ENCODE data around the gene OSBPL10. TPM values are rescaled to one million over a fixed set of nuclear protein-coding genes. Genes with fewer than 3 reads are reported as not detected.

OSBPL10 gene
- total RNA-seq, 2 experiments from 2014 or later = 0.09 to 0.22 TPM

- no peak overlapping the region for H3K4me3 Mint-ChIP-seq
- H3K27ac Mint-ChIP-seq = no peak overlapping the region
- ATAC-seq (ENCODE audit: low read depth) (no peak), DNase-seq (no peak)
- peaks cover 2% of the 10 kb centered on the region for H3K4me1 Mint-ChIP-seq
- POLR2A ChIA-PET = no interaction called here
- no peaks in the 10 kb centered on the region for H3K36me3 Mint-ChIP-seq
- H3K9me3 Mint-ChIP-seq = peaks cover 1% of the 10 kb centered on the region
- H3K27me3 Mint-ChIP-seq = no peaks in the 10 kb centered on the region
These were observed 208.1 kb downstream of the OSBPL10 start for GRCh38 chr3:31772758-31773473.

GRCh38 chr3:31772272-31772671 lies 208.8 kb downstream of the OSBPL10 start:
- no peak overlapping the region for H3K27ac Mint-ChIP-seq
- no peaks in the 10 kb centered on the region for H3K36me3 Mint-ChIP-seq
- no peaks in the 10 kb centered on the region for H3K27me3 Mint-ChIP-seq
- H3K9me3 Mint-ChIP-seq = peaks cover 1% of the 10 kb centered on the region
- DNase-seq (no peak), ATAC-seq (ENCODE audit: low read depth) (no peak)
- no peak overlapping the region for H3K4me3 Mint-ChIP-seq
- H3K4me1 Mint-ChIP-seq = peaks cover 2% of the 10 kb centered on the region
- POLR2A ChIA-PET = no interaction called here

- Mint-ChIP-seq H3K4me1 (peaks cover 4% of the 10 kb centered on the region), H3K27ac (no peak overlapping the region), H3K27me3 (no peaks in the 10 kb centered on the region), H3K9me3 (no peaks in the 10 kb centered on the region), H3K4me3 (no peak overlapping the region), H3K36me3 (no peaks in the 10 kb centered on the region)
- ATAC-seq (ENCODE audit: low read depth) (no peak), DNase-seq (no peak)
- POLR2A ChIA-PET = no interaction called here
These were observed 210.2 kb downstream of the OSBPL10 start for GRCh38 chr3:31770822-31771326.

GRCh38 chr3:31768479-31769125 lies 212.5 kb downstream of the OSBPL10 start:
- H3K4me3 Mint-ChIP-seq = no peak overlapping the region
- no peak overlapping the region for H3K27ac Mint-ChIP-seq
- no peak for ATAC-seq (ENCODE audit: low read depth)
- no peaks in the 10 kb centered on the region for H3K27me3 Mint-ChIP-seq
- H3K9me3 Mint-ChIP-seq = no peaks in the 10 kb centered on the region
- H3K4me1 Mint-ChIP-seq = peaks cover 7% of the 10 kb centered on the region
- POLR2A ChIA-PET = interaction anchor here (1.1 kb wide), 1 partner anchor 235 kb away, joined by 4 read pairs; no protein-coding TSS in a partner anchor
- DNase-seq = peak; percentile 37
- H3K36me3 Mint-ChIP-seq = no peaks in the 10 kb centered on the region

- Mint-ChIP-seq H3K27ac (no peak overlapping the region), H3K4me1 (peaks cover 7% of the 10 kb centered on the region), H3K9me3 (no peaks in the 10 kb centered on the region), H3K36me3 (no peaks in the 10 kb centered on the region), H3K4me3 (no peak overlapping the region), H3K27me3 (no peaks in the 10 kb centered on the region)
- no peak for ATAC-seq (ENCODE audit: low read depth)
- POLR2A ChIA-PET = no interaction called here
- DNase-seq = no peak
These were observed 213.1 kb downstream of the OSBPL10 start for GRCh38 chr3:31767920-31768319.

- POLR2A ChIA-PET = interaction anchor here (0.8 kb wide), 1 partner anchor 234 kb away, joined by 3 read pairs; the partner anchor contains the start of gene STT3B
- peaks cover 7% of the 10 kb centered on the region for H3K4me1 Mint-ChIP-seq
- no peaks in the 10 kb centered on the region for H3K9me3 Mint-ChIP-seq
- no peak for ATAC-seq (ENCODE audit: low read depth)
- no peaks in the 10 kb centered on the region for H3K27me3 Mint-ChIP-seq
- H3K27ac Mint-ChIP-seq = no peak overlapping the region
- H3K4me3 Mint-ChIP-seq = no peak overlapping the region
- DNase-seq = no peak
- H3K36me3 Mint-ChIP-seq = no peaks in the 10 kb centered on the region
These were observed 214.4 kb downstream of the OSBPL10 start for GRCh38 chr3:31766669-31767068.

GRCh38 chr3:31765871-31766270 lies 215.2 kb downstream of the OSBPL10 start:
- no peak overlapping the region for H3K4me3 Mint-ChIP-seq
- H3K9me3 Mint-ChIP-seq = no peaks in the 10 kb centered on the region
- no peak overlapping the region for H3K27ac Mint-ChIP-seq
- H3K27me3 Mint-ChIP-seq = no peaks in the 10 kb centered on the region
- H3K4me1 Mint-ChIP-seq = peaks cover 7% of the 10 kb centered on the region
- DNase-seq (no peak), ATAC-seq (ENCODE audit: low read depth) (no peak)
- POLR2A ChIA-PET = interaction anchor here (0.8 kb wide), 1 partner anchor 10 kb away, joined by 3 read pairs; no protein-coding TSS in a partner anchor
- H3K36me3 Mint-ChIP-seq = no peaks in the 10 kb centered on the region

- Mint-ChIP-seq H3K36me3 (no peaks in the 10 kb centered on the region), H3K4me3 (no peak overlapping the region), H3K9me3 (no peaks in the 10 kb centered on the region), H3K4me1 (peaks cover 5% of the 10 kb centered on the region), H3K27me3 (peaks cover under 1% of the 10 kb centered on the region), H3K27ac (no peak overlapping the region)
- ATAC-seq (ENCODE audit: low read depth) (no peak), DNase-seq (no peak)
- POLR2A ChIA-PET = no interaction called here
These were observed 217.3 kb downstream of the OSBPL10 start for GRCh38 chr3:31763731-31764130.

- Mint-ChIP-seq H3K27ac (no peak overlapping the region), H3K9me3 (peaks cover 1% of the 10 kb centered on the region), H3K4me1 (peaks cover 10% of the 10 kb centered on the region), H3K36me3 (no peaks in the 10 kb centered on the region), H3K27me3 (peaks cover 2% of the 10 kb centered on the region), H3K4me3 (no peak overlapping the region)
- no peak for ATAC-seq (ENCODE audit: low read depth)
- POLR2A ChIA-PET = no interaction called here
- DNase-seq = no peak
These were observed 218.1 kb downstream of the OSBPL10 start for GRCh38 chr3:31762888-31763351.

- Mint-ChIP-seq H3K27me3 (peaks cover 2% of the 10 kb centered on the region), H3K4me3 (no peak overlapping the region), H3K36me3 (no peaks in the 10 kb centered on the region), H3K9me3 (peaks cover 1% of the 10 kb centered on the region), H3K4me1 (peaks cover 10% of the 10 kb centered on the region), H3K27ac (no peak overlapping the region)
- DNase-seq (no peak), ATAC-seq (ENCODE audit: low read depth) (no peak)
- POLR2A ChIA-PET = no interaction called here
These were observed 218.8 kb downstream of the OSBPL10 start for GRCh38 chr3:31762097-31762764.

- no peak for ATAC-seq (ENCODE audit: low read depth)
- Mint-ChIP-seq H3K4me1 (peaks cover 16% of the 10 kb centered on the region), H3K9me3 (peaks cover 1% of the 10 kb centered on the region), H3K27ac (no peak overlapping the region), H3K36me3 (no peaks in the 10 kb centered on the region), H3K27me3 (peaks cover 2% of the 10 kb centered on the region), H3K4me3 (no peak overlapping the region)
- DNase-seq = no peak
- POLR2A ChIA-PET = no interaction called here
These were observed 220.4 kb downstream of the OSBPL10 start for GRCh38 chr3:31760654-31761053.

- Mint-ChIP-seq H3K4me1 (peaks cover 24% of the 10 kb centered on the region), H3K27ac (no peak overlapping the region), H3K27me3 (peaks cover 2% of the 10 kb centered on the region), H3K4me3 (no peak overlapping the region), H3K9me3 (peaks cover 2% of the 10 kb centered on the region), H3K36me3 (peaks cover 1% of the 10 kb centered on the region)
- POLR2A ChIA-PET = no interaction called here
- ATAC-seq (ENCODE audit: low read depth) = no peak
- DNase-seq = no peak
These were observed 222.6 kb downstream of the OSBPL10 start for GRCh38 chr3:31758322-31758965.
